Osteoblast (primary cell): ENCODE results near the gene ZNF22. TPM values are rescaled to one million over a fixed set of nuclear protein-coding genes. Genes with fewer than 3 reads are reported as not detected.

Source experiments
- DNase-seq: peaks from one replicate; pipeline ENCODE4 v3.0.0; 2011; ENCODE audit warnings: low spot score, mixed read lengths; ENCODE audit not compliant: insufficient read length; ENCODE audit errors: missing footprints
- H2AFZ ChIP-seq: 2 replicates; pipeline ENCODE4 v1.6.0; 2011; ENCODE audit warnings: mild to moderate bottlenecking, low read length
- H3K27ac ChIP-seq: 2 replicates; pipeline ENCODE4 v1.5.1; 2011; ENCODE audit warnings: mild to moderate bottlenecking, low read depth, low read length, moderate library complexity
- H3K27me3 ChIP-seq: 2 replicates; pipeline ENCODE4 v1.6.0; 2012; ENCODE audit warnings: mild to moderate bottlenecking, control low read depth, inconsistent platforms, low read length, moderate library complexity; ENCODE audit not compliant: insufficient read depth
- H3K36me3 ChIP-seq: 2 replicates; pipeline ENCODE4 v1.5.1; 2011; ENCODE audit warnings: mild to moderate bottlenecking, low read length, control low read depth, moderate library complexity; ENCODE audit not compliant: insufficient read depth
- H3K4me1 ChIP-seq: 2 replicates; pipeline ENCODE4 v1.5.1; 2011; ENCODE audit warnings: mild to moderate bottlenecking, low read length, control low read depth, moderate library complexity; ENCODE audit not compliant: insufficient read depth
- H3K4me2 ChIP-seq: 2 replicates; pipeline ENCODE4 v1.6.0; 2011; ENCODE audit warnings: mild to moderate bottlenecking, low read length; ENCODE audit not compliant: insufficient read depth
- H3K4me3 ChIP-seq: fragments of 200-600 bp; sonication (generic); 3 replicates; pipeline ENCODE4 v1.5.1; 2012; ENCODE audit warnings: mild to moderate bottlenecking, low read length, inconsistent platforms; ENCODE audit not compliant: insufficient read depth
- H3K79me2 ChIP-seq: 2 replicates; pipeline ENCODE4 v1.6.0; 2012; ENCODE audit warnings: mild to moderate bottlenecking, low read length, control low read depth, inconsistent platforms; ENCODE audit not compliant: insufficient read depth
- H3K9me3 ChIP-seq: 2 replicates; pipeline ENCODE4 v1.5.1; 2011; ENCODE audit warnings: low read depth, low read length, control low read depth
- H4K20me1 ChIP-seq: 2 replicates; pipeline ENCODE4 v1.6.0; 2012; ENCODE audit warnings: mild to moderate bottlenecking, low read length, control low read depth; ENCODE audit not compliant: insufficient read depth
- total RNA-seq: library from RNA; depleted of rRNA; stranded (reverse); fragments of >200 nt; gene quantifications from 2 replicates; pipeline ENCODE4 v1.2.3, GENCODE V29; 2012
- TF ChIP-seq, protein P1 (sequence below): IDR thresholded peaks from 2 replicates; pipeline ENCODE4 v1.5.1; 2011; ENCODE audit warnings: mild to moderate bottlenecking, low read depth, low read length, moderate library complexity; ENCODE audit errors: extremely low read depth

ZNF22 gene
- total RNA-seq, 1 donor = 13.8 TPM

DNA sequence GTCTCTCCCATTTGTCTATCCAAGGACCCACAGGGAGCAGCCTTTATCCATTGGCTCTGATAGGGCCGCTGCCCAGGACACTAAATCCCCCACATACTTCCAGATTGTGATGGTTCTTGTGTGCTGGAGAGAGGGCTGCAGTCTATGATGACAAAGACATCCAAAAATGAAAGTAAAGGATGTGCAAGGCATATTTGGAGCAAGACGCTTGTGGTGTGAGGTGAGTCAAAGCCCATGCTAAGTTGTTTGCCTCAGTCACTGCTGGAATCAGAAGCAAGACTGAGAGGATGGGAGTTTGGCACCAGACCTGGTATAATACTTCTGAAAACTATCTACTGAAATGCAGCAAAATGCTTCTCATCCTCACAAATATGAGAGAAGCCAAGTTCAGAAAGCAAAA lies 22.7 kb downstream of the ZNF22 start:
- Histone ChIP-seq H3K4me2 (peak overlapping the region; percentile 5), H3K4me3 (no peak overlapping the region), H3K9me3 (no peaks in the 10 kb centered on the region), H3K27ac (no peak overlapping the region), H3K27me3 (no peaks in the 10 kb centered on the region), H3K4me1 (no peaks in the 10 kb centered on the region), H2AFZ (no peak overlapping the region), H3K79me2 (no peaks in the 10 kb centered on the region), H3K36me3 (no peaks in the 10 kb centered on the region), H4K20me1 (no peaks in the 10 kb centered on the region)
- DNase-seq = no peak
- TF ChIP-seq, protein P1, sequence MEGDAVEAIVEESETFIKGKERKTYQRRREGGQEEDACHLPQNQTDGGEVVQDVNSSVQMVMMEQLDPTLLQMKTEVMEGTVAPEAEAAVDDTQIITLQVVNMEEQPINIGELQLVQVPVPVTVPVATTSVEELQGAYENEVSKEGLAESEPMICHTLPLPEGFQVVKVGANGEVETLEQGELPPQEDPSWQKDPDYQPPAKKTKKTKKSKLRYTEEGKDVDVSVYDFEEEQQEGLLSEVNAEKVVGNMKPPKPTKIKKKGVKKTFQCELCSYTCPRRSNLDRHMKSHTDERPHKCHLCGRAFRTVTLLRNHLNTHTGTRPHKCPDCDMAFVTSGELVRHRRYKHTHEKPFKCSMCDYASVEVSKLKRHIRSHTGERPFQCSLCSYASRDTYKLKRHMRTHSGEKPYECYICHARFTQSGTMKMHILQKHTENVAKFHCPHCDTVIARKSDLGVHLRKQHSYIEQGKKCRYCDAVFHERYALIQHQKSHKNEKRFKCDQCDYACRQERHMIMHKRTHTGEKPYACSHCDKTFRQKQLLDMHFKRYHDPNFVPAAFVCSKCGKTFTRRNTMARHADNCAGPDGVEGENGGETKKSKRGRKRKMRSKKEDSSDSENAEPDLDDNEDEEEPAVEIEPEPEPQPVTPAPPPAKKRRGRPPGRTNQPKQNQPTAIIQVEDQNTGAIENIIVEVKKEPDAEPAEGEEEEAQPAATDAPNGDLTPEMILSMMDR = no peak

DNA sequence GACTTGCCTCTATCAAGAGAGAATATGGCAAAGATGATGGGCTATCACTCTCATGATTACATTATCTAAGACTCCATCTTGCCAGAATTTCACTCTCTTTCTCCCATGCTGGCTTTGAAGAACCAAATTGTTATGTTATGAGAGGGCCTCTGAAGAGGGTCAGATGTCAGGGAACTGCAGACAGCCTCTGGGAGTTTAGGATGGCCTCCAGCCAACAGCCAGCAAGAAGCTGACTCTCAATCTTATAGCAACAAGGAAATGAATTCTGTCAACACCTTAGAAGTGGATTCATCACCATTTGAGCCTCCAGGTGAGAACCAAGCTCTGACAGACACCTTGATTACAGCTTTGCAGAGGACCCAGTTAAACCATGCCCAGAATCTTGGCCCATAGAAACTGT lies 33.6 kb downstream of the ZNF22 start:
- Histone ChIP-seq H3K4me2 (no peak overlapping the region), H3K27me3 (no peaks in the 10 kb centered on the region), H3K27ac (no peak overlapping the region), H4K20me1 (no peaks in the 10 kb centered on the region), H3K4me3 (no peak overlapping the region), H3K9me3 (no peaks in the 10 kb centered on the region), H3K4me1 (no peaks in the 10 kb centered on the region), H3K79me2 (no peaks in the 10 kb centered on the region), H2AFZ (no peak overlapping the region), H3K36me3 (no peaks in the 10 kb centered on the region)
- no peak for DNase-seq
- TF ChIP-seq, protein P1 = no peak

DNA sequence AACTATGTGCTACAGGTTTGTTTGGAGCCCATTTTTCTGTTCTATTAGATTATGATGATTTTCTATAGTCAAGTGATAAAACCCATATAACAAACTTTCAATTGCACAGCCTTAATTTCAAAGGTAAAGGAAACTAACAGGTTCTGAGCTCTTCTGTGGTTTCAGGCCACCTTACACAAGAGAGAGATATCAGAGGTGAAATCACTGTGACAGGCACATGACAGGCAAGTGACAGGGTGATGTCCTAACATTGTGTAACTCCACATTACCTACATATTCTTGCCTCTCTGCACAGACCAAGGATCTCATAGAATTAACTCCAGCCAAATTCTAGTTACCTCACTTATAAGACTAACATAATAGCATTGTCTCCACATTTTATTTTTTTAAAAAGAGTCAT lies 35.0 kb downstream of the ZNF22 start:
- no peak overlapping the region for H2AFZ ChIP-seq

DNA sequence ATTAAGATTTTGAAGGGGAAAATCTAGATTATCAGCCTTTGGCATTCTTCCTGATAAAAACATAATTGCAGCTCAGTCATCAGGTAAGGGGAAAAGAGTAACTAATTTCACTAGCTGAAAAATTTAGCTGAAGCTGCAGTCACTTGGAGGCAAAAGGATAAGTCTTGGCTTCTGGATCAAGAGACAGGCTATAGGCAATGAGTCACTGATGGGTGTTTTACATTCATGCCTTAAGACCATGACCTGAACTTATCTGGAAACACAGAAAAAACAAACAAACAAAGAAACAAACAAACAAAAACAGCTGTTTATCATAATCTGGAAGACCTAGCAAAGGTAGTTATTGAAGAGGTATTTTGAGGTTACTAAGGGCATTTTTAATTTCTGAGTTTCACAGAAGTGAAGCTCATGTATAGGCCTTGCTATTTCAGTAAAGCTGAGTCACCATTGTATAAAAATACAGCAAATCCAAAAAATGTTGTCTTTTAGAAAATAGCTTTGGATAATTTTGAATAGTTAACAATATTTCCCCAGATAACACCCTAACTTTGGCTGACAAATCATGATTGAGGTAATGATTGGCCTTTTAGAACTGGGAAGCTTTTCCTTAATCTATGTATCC lies 40.3 kb downstream of the ZNF22 start:
- no peak overlapping the region for H2AFZ ChIP-seq
- no peak for DNase-seq

More for the DNA sequence above, 35.0 kb downstream of the ZNF22 start:
- Histone ChIP-seq H3K4me2 (no peak overlapping the region), H3K79me2 (no peaks in the 10 kb centered on the region), H3K27me3 (no peaks in the 10 kb centered on the region), H3K4me1 (no peaks in the 10 kb centered on the region), H3K9me3 (no peaks in the 10 kb centered on the region), H3K36me3 (no peaks in the 10 kb centered on the region), H3K27ac (no peak overlapping the region), H4K20me1 (no peaks in the 10 kb centered on the region), H3K4me3 (no peak overlapping the region)
- no peak for DNase-seq
- TF ChIP-seq, protein P1 = no peak

More for the DNA sequence above, 40.3 kb downstream of the ZNF22 start:
- H3K27ac ChIP-seq = no peak overlapping the region
- no peak overlapping the region for H3K4me3 ChIP-seq
- H3K4me2 ChIP-seq = no peak overlapping the region
- H3K4me1 ChIP-seq = no peaks in the 10 kb centered on the region
- no peaks in the 10 kb centered on the region for H3K27me3 ChIP-seq
- TF ChIP-seq, protein P1 = no peak
- no peaks in the 10 kb centered on the region for H4K20me1 ChIP-seq
- H3K9me3 ChIP-seq = no peaks in the 10 kb centered on the region
- H3K79me2 ChIP-seq = no peaks in the 10 kb centered on the region
- H3K36me3 ChIP-seq = no peaks in the 10 kb centered on the region
